22Rv1 (cell line): ENCODE results near the gene HBS1L.

Experiments
- H3K27ac ChIP-seq: fragments of 450-650 bp; 2 replicates; pipeline ENCODE4 v1.5.1; 2017
- CTCF ChIP-seq: fragments of 450-650 bp; IDR thresholded peaks from 2 replicates; pipeline ENCODE4 v1.5.1; 2017; ENCODE audit warnings: mild to moderate bottlenecking
- ZFX ChIP-seq: fragments of 450-650 bp; IDR thresholded peaks from 2 replicates; pipeline ENCODE4 v1.6.1; 2017; ENCODE audit warnings: antibody characterized with exemption, borderline replicate concordance

Gene HBS1L

GRCh38 chr6:135073756-135074393, 19.3 kb upstream of the HBS1L start:
- H3K27ac ChIP-seq, result no peak overlapping the region
- TF ChIP-seq CTCF, result no peak
- no peak for TF ChIP-seq ZFX

- TF ChIP-seq ZFX, result no peak
- TF ChIP-seq CTCF, result no peak
- no peak overlapping the region for H3K27ac ChIP-seq
Observed at GRCh38 chr6:135073217-135073616, 18.6 kb upstream of the HBS1L start.

- TF ChIP-seq ZFX (no peak), CTCF (no peak)
- no peak overlapping the region for H3K27ac ChIP-seq
Observed at GRCh38 chr6:135072753-135073152, 18.1 kb upstream of the HBS1L start.

GRCh38 chr6:135071541-135071940, 16.9 kb upstream of the HBS1L start:
- TF ChIP-seq ZFX (no peak), CTCF (no peak)
- no peak overlapping the region for H3K27ac ChIP-seq

GRCh38 chr6:135067911-135068310, 13.3 kb upstream of the HBS1L start:
- no peak overlapping the region for H3K27ac ChIP-seq
- TF ChIP-seq CTCF, result no peak
- TF ChIP-seq ZFX, result no peak

GRCh38 chr6:135066806-135067205, 12.2 kb upstream of the HBS1L start:
- TF ChIP-seq CTCF, result no peak
- no peak for TF ChIP-seq ZFX
- no peak overlapping the region for H3K27ac ChIP-seq

- no peak overlapping the region for H3K27ac ChIP-seq
Observed at GRCh38 chr6:135066397-135066796, 11.8 kb upstream of the HBS1L start.

More at GRCh38 chr6:135066397-135066796, 11.8 kb upstream of the HBS1L start:
- no peak for TF ChIP-seq ZFX
- no peak for TF ChIP-seq CTCF
